T-cell (primary cell): ENCODE data around the gene TOP2A. TPM values are rescaled to one million over a fixed set of nuclear protein-coding genes. Genes with fewer than 3 reads are reported as not detected.
"Not testable (repeated sequence)": the region's sequence is repeated elsewhere in the genome, so short reads cannot be mapped to it uniquely, and the experiment has no call there.

ENCODE experiments used
- ATAC-seq, 4 experiments: fragments of 200-7000 bp in 3 of 4; fragments of 150-1000 bp in 1 of 4; cut with Tn5 transposase; replicated peaks in 1 of 4; 1 replicate in 3 of 4; 2 replicates in 1 of 4; pipeline ENCODE4 v1.10.0; 2021; ENCODE audit warnings: moderate library complexity in 3 of 4, mild to moderate bottlenecking in 2 of 4, moderate number of reproducible peaks in 1 of 4
- CTCF ChIA-PET, 2 donors: fragments of 300-600 bp; sonication (Branson Sonifier 250); formaldehyde crosslinking; loops; one replicate each; lab custom pipeline; 2022; ENCODE audit warnings: antibody characterized with exemption in 2 of 2; lab: Charles Lee
- POLR2A ChIA-PET, 2 donors: fragments of 300-600 bp; sonication (Branson Sonifier 250); formaldehyde crosslinking; loops; one replicate each; lab custom pipeline; 2022; ENCODE audit warnings: antibody characterized with exemption in 2 of 2; lab: Charles Lee
- DNase-seq, 35 experiments: peaks; one replicate each; pipeline versions ENCODE4 v3.0.0 to v3.0.0-alpha.2; 2013 to 2023
- H3K27ac ChIP-seq: one replicate; pipeline ENCODE4 v1.5.1; 2013; ENCODE audit warnings: low read length
- H3K27me3 ChIP-seq, 2 experiments: replicated peaks in 1 of 2; 1 replicate in 1 of 2; 2 replicates in 1 of 2; pipeline versions ENCODE4 v1.6.1 to v1.7.0; 2013; ENCODE audit warnings: low read length in 1 of 2, mixed read lengths in 1 of 2; ENCODE audit not compliant: control insufficient read depth in 2 of 2, insufficient read depth in 2 of 2; ENCODE audit errors: extremely low read depth in 1 of 2
- H3K36me3 ChIP-seq, 2 donors: 1 replicate in 1 of 2; 2 replicates in 1 of 2; pipeline versions ENCODE4 v1.6.1 to v1.7.0; 2013; ENCODE audit warnings: low read length in 1 of 2; ENCODE audit not compliant: control insufficient read depth in 2 of 2, insufficient read depth in 1 of 2; ENCODE audit errors: extremely low read depth in 1 of 2
- H3K4me1 ChIP-seq, 2 experiments: 1 replicate in 1 of 2; 2 replicates in 1 of 2; pipeline versions ENCODE4 v1.6.1 to v1.7.0; 2013; ENCODE audit warnings: low read length in 2 of 2, mixed read lengths in 1 of 2; ENCODE audit not compliant: insufficient read depth in 2 of 2, control insufficient read depth in 1 of 2; ENCODE audit errors: extremely low read depth in 1 of 2
- H3K4me3 ChIP-seq, 2 donors: 1 replicate in 1 of 2; 2 replicates in 1 of 2; pipeline versions ENCODE4 v1.5.1 to v1.7.0; 2013; ENCODE audit warnings: mild to moderate bottlenecking in 2 of 2, low read length in 1 of 2, moderate library complexity in 1 of 2; ENCODE audit not compliant: control insufficient read depth in 1 of 2; ENCODE audit errors: extremely low read depth in 1 of 2
- H3K9me3 ChIP-seq: 2 replicates; pipeline ENCODE4 v1.7.0; 2013
- H3K27ac Mint-ChIP-seq, 2 donors: one replicate each; pipeline ENCODE4 v1.8.0; 2020 to 2021; ENCODE audit warnings: mild to moderate bottlenecking in 2 of 2, mixed read lengths in 2 of 2
- H3K27me3 Mint-ChIP-seq, 2 donors: one replicate each; pipeline ENCODE4 v1.8.0; 2021 to 2022; ENCODE audit warnings: mixed read lengths in 2 of 2
- H3K36me3 Mint-ChIP-seq: one replicate; pipeline ENCODE4 v1.8.0; 2021; ENCODE audit warnings: mixed read lengths
- H3K4me1 Mint-ChIP-seq, 3 donors: one replicate each; pipeline ENCODE4 v1.8.0; 2020 to 2022; ENCODE audit warnings: mixed read lengths in 3 of 3, mild to moderate bottlenecking in 1 of 3
- H3K4me3 Mint-ChIP-seq, 3 donors: one replicate each; pipeline ENCODE4 v1.8.0; 2020 to 2022; ENCODE audit warnings: mild to moderate bottlenecking in 3 of 3, mixed read lengths in 3 of 3, moderate library complexity in 3 of 3
- H3K9me3 Mint-ChIP-seq, 3 donors: one replicate each; pipeline ENCODE4 v1.8.0; 2020 to 2022; ENCODE audit warnings: mixed read lengths in 3 of 3
- WGBS: methylation state at CpG from one replicate; pipeline ENCODE4 v1.1.5; 2013; ENCODE audit warnings: missing lambda C conversion rate; ENCODE audit not compliant: insufficient coverage; 5-methylcytosine and 5-hydroxymethylcytosine counted together
- total RNA-seq, 35 experiments: library from RNA in 6 of 35; stranded (reverse) in 6 of 35; fragments of 120-200 nt in 1 of 35; gene quantifications; one replicate each; pipeline versions ENCODE4 v1.2.1 to v1.2.4 and lab custom pipeline; 2013 to 2026

Gene TOP2A
- total RNA-seq, 5 donors from 2014 or later (not counting 1 experiment from before 2014, with no cell fraction given): 2.3 to 4.2 (median 2.7) TPM

DNA sequence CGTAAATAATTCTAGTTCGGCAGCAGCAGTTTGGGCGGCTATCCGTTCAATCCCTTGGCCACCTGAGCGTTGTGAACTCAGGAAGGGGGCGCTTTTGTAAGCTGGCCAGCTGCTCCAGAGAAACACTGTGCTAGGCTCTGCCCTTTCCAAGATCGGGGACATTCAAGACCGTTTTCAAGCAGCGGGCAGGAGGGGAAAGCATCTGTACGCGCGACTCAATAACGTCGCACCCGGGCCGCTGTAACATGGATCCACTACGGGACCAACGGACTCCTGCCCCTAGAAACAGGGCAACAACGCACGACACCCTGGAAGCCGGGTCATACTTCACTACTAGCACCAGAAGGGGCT is 463 bp downstream of the TOP2A start:
- peak overlapping the region; percentile 82 to 92 (median 90) for H3K4me3 Mint-ChIP-seq
- no peaks in the 10 kb centered on the region for H3K36me3 Mint-ChIP-seq
- no peaks in the 10 kb centered on the region for H3K9me3 ChIP-seq
- no peaks in the 10 kb centered on the region for H3K9me3 Mint-ChIP-seq
- peak in 5 of 35 experiments; percentile 2 to 18 (median 12) for DNase-seq
- H3K27me3 Mint-ChIP-seq: no peaks in the 10 kb centered on the region
- ATAC-seq: peak; percentile 3 to 15 (median 12)
- peaks cover 0 to 8% of the 10 kb centered on the region in 2 experiments for H3K27me3 ChIP-seq
- CTCF ChIA-PET: interaction anchor here (0.6 to 4.9 kb wide), 28 partner anchors 10 to 1913 kb away, joined by 3 to 44 read pairs (median 4); no protein-coding TSS in a partner anchor
- 0% methylated on average over 21 of the region's 21 CpGs for WGBS
- H3K27ac ChIP-seq: no peak overlapping the region
- no peak overlapping the region for H3K27ac Mint-ChIP-seq
- H3K4me3 ChIP-seq: peak overlapping the region; percentile 61 to 74
- peaks cover 7 to 28% of the 10 kb centered on the region in 2 experiments for H3K4me1 ChIP-seq
- H3K4me1 Mint-ChIP-seq: peaks cover 27 to 30% (median 28%) of the 10 kb centered on the region in 3 donors
- H3K36me3 ChIP-seq: no peaks in the 10 kb centered on the region
- POLR2A ChIA-PET: interaction anchor here (0.5 to 1.1 kb wide), 6 partner anchors 8 to 401 kb away, joined by 3 to 10 read pairs (median 3); no protein-coding TSS in a partner anchor

DNA sequence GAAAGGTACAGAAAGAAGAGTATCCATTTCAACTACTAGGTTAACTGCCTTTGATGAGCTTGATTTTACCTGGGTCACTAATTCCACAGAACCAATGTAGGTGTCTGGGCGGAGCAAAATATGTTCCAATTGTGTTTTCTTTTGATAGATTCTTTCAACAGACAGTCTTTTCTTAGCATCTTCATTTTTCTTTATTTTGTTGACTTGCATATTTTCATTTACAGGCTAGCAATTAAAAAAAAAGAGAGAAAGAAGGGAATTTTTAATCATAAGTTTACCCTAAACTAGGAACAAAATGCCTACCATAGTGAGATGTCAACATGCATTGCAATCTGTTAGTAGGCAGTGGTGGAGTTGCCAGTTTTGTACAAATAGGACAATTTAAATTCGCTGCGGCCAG is 1.0 kb downstream of the TOP2A start:
- Mint-ChIP-seq H3K27me3 (no peaks in the 10 kb centered on the region), H3K27ac (no peak overlapping the region), H3K4me3 (peak overlapping the region; percentile 82 to 92 (median 90)), H3K36me3 (no peaks in the 10 kb centered on the region), H3K9me3 (no peaks in the 10 kb centered on the region), H3K4me1 (peaks cover 27 to 30% (median 28%) of the 10 kb centered on the region in 3 donors)
- POLR2A ChIA-PET: no interaction called here
- Histone ChIP-seq H3K36me3 (no peaks in the 10 kb centered on the region), H3K9me3 (no peaks in the 10 kb centered on the region), H3K4me1 (peaks cover 7 to 28% of the 10 kb centered on the region in 2 experiments), H3K27me3 (peaks cover 0 to 8% of the 10 kb centered on the region in 2 experiments), H3K27ac (no peak overlapping the region), H3K4me3 (no peak overlapping the region)
- CTCF ChIA-PET: interaction anchor here in 1 of 2 donors (0.6 to 4.9 kb wide), 3 partner anchors 54 to 219 kb away, joined by 4 to 44 read pairs (median 4); no protein-coding TSS in a partner anchor
- WGBS: no CpG with 5 or more reads among the region's 3 CpGs
- DNase-seq: no peak
- no peak for ATAC-seq

DNA sequence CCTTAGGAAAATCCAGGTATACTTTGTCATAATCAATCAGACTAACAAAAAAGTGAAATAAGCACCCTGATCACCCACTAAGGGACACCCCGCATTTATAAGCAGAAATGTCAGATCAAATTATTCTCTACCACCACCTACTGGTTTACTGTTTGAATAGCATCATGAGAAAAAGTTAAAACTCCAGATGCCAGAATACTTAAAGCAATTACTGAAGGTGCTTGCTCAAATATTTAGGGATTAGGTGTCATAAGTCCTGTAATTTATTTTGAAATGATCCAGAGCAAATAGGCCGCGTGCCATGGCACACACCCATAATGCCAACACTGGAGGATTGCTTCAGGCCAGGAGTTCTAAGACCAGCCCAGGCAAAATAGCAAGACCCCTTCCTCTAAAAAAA is 2.3 kb downstream of the TOP2A start:
- Mint-ChIP-seq H3K27ac (no peak overlapping the region), H3K27me3 (no peaks in the 10 kb centered on the region), H3K9me3 (no peaks in the 10 kb centered on the region), H3K4me1 (peaks cover 27 to 31% (median 30%) of the 10 kb centered on the region in 3 donors), H3K4me3 (peak overlapping the region in 1 of 3 donors; percentile 18), H3K36me3 (no peaks in the 10 kb centered on the region)
- no peaks in the 10 kb centered on the region for H3K36me3 ChIP-seq
- peaks cover 7 to 28% of the 10 kb centered on the region in 2 experiments for H3K4me1 ChIP-seq
- H3K9me3 ChIP-seq: no peaks in the 10 kb centered on the region
- CTCF ChIA-PET: interaction anchor here (0.7 to 4.9 kb wide), 7 partner anchors 11 to 1993 kb away, joined by 3 to 44 read pairs (median 4); no protein-coding TSS in a partner anchor
- DNase-seq (peak in 1 of 35 experiments; percentile 68), ATAC-seq (no peak)
- H3K27ac ChIP-seq: no peak overlapping the region
- H3K4me3 ChIP-seq: no peak overlapping the region
- POLR2A ChIA-PET: interaction anchor here (0.6 to 0.7 kb wide), 5 partner anchors 10 to 720 kb away, joined by 3 to 13 read pairs (median 4); no protein-coding TSS in a partner anchor
- WGBS: no CpG with 5 or more reads among the region's 3 CpGs
- peaks cover 0 to 8% of the 10 kb centered on the region in 2 experiments for H3K27me3 ChIP-seq

DNA sequence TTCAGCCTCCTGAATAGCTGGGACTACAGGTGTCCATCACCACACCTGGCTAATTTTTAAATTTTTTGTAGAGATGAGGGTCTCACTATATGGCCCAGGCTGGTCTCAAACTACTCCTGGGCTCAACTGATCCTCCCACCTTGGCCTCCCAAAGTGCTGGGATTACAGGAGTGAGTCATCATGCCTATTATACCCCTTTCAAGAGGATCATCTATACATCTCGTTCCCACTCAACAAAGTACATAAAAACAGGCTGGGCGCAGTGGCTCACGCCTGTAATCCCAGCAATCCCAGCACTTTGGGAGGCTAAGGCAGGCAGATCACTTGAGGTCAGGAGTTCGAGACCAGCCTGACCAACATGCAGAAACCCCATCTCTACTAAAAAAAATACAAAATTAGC is 3.4 kb downstream of the TOP2A start:
- ATAC-seq, POLR2A ChIA-PET, H3K27ac Mint-ChIP-seq, H3K27me3 Mint-ChIP-seq, DNase-seq, H3K9me3 Mint-ChIP-seq, H3K36me3 ChIP-seq, H3K27me3 ChIP-seq, H3K4me3 Mint-ChIP-seq, H3K4me3 ChIP-seq, H3K9me3 ChIP-seq, H3K27ac ChIP-seq, H3K36me3 Mint-ChIP-seq: not testable (repeated sequence)
- peaks cover 19 to 28% (median 25%) of the 10 kb centered on the region in 3 donors for H3K4me1 Mint-ChIP-seq
- CTCF ChIA-PET: interaction anchor here (0.6 to 4.9 kb wide), 4 partner anchors 9 to 118 kb away, joined by 3 to 44 read pairs (median 4); no protein-coding TSS in a partner anchor
- 95% methylated on average over 3 of the region's 4 CpGs for WGBS
- peaks cover 5 to 20% of the 10 kb centered on the region in 2 experiments for H3K4me1 ChIP-seq

DNA sequence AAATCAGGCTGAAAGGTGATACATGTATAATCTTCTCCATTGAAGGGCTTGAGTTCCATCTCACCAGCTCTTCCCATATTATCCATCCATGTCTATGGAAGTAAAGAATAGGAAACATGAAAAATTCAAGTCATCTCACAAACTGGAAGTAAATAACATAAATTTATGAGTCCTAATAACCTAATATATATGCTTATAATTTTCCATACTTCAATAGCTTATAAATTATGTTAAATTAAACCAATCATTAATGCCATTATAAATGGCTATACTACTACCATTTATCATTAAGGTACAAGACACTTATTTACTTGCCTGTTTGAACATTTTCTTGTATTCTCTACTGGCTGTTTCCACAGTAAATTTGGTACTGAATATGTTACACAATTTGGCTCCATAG is 4.8 kb downstream of the TOP2A start:
- Histone ChIP-seq H3K4me3 (no peak overlapping the region), H3K27ac (no peak overlapping the region), H3K27me3 (peaks cover 0 to 8% of the 10 kb centered on the region in 2 experiments), H3K36me3 (no peaks in the 10 kb centered on the region), H3K9me3 (no peaks in the 10 kb centered on the region), H3K4me1 (peaks cover 2 to 7% of the 10 kb centered on the region in 2 experiments)
- ChIA-PET CTCF (interaction anchor here (0.7 to 1.5 kb wide), 8 partner anchors 9 to 204 kb away, joined by 3 to 10 read pairs (median 3); no protein-coding TSS in a partner anchor), POLR2A (interaction anchor here (0.5 to 1.0 kb wide), 3 partner anchors 12 to 108 kb away, joined by 3 to 6 read pairs (median 6); no protein-coding TSS in a partner anchor)
- H3K27me3 Mint-ChIP-seq: no peaks in the 10 kb centered on the region
- H3K4me1 Mint-ChIP-seq: peaks cover 10 to 21% (median 16%) of the 10 kb centered on the region in 3 donors
- DNase-seq: no peak
- H3K9me3 Mint-ChIP-seq: no peaks in the 10 kb centered on the region
- no peaks in the 10 kb centered on the region for H3K36me3 Mint-ChIP-seq
- no peak overlapping the region for H3K4me3 Mint-ChIP-seq
- H3K27ac Mint-ChIP-seq: no peak overlapping the region
- ATAC-seq: no peak

DNA sequence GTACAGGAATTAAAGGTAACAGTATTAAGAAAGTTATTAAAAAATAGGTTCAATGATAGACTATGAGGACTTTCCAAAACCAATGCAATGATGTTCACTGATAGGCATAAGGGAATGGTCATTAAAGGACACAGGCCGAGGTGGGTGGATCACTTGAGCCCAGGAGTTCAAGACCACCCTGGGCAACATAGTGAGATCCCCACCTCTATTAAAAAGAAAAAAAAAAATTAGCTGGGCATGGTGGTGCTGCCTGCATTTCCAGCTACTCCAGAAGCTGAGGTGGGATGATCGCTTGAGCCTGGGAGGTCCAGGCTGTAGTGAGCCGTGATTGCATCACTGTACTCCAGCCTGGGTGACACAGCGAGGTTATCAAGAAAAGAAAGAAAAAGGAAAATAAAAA is 5.9 kb downstream of the TOP2A start:
- 100% methylated on average over 1 of the region's 4 CpGs for WGBS

More for the DNA sequence above, 5.9 kb downstream of the TOP2A start:
- Mint-ChIP-seq H3K27ac (no peak overlapping the region), H3K9me3 (no peaks in the 10 kb centered on the region), H3K36me3 (no peaks in the 10 kb centered on the region), H3K4me1 (peaks cover 0 to 13% (median 8%) of the 10 kb centered on the region in 3 donors), H3K27me3 (no peaks in the 10 kb centered on the region), H3K4me3 (no peak overlapping the region)
- no peaks in the 10 kb centered on the region for H3K9me3 ChIP-seq
- no peaks in the 10 kb centered on the region for H3K27me3 ChIP-seq
- ChIA-PET CTCF (interaction anchor here (0.6 to 1.7 kb wide), 5 partner anchors 11 to 140 kb away, joined by 3 to 8 read pairs (median 3); no protein-coding TSS in a partner anchor), POLR2A (interaction anchor here in 1 of 2 donors (1.7 kb wide), 1 partner anchor 46 kb away, joined by 11 read pairs; no protein-coding TSS in a partner anchor)
- no peaks in the 10 kb centered on the region for H3K4me1 ChIP-seq
- no peak overlapping the region for H3K4me3 ChIP-seq
- no peaks in the 10 kb centered on the region for H3K36me3 ChIP-seq
- no peak for DNase-seq
- ATAC-seq: no peak
- H3K27ac ChIP-seq: no peak overlapping the region
